Suppressor macrophage (primary cell): Measurements from ENCODE around the gene CSDE1.

ENCODE experiments used
- DNase-seq, 4 experiments: peaks; one replicate each; pipeline ENCODE4 v3.0.0-alpha.2; 2020 to 2022

Gene CSDE1

GRCh38 chr1:114701931-114702330 lies 55.9 kb downstream of the CSDE1 start:
- no peak for DNase-seq

GRCh38 chr1:114700036-114700600 lies 57.7 kb downstream of the CSDE1 start:
- DNase-seq: peak in 2 of 4 experiments; percentile 27 to 28

- no peak for DNase-seq
Measured at GRCh38 chr1:114696810-114697209, 61.0 kb downstream of the CSDE1 start.

- DNase-seq: no peak
Measured at GRCh38 chr1:114695430-114696058, 62.2 kb downstream of the CSDE1 start, which contains the start of gene AMPD1. AMPD1 (minus strand) TSS chr1:114695546; CDS start chr1:114695471, 75 bp downstream.

- no peak for DNase-seq
Measured at GRCh38 chr1:114694540-114695310, 63.1 kb downstream of the CSDE1 start.

- no peak for DNase-seq
Measured at GRCh38 chr1:114692947-114693346, 64.8 kb downstream of the CSDE1 start.

- DNase-seq: no peak
Measured at GRCh38 chr1:114691061-114691460, 66.7 kb downstream of the CSDE1 start.

- DNase-seq: peak; percentile 11 to 51 (median 18)
Measured at GRCh38 chr1:114690148-114690547, 67.6 kb downstream of the CSDE1 start.

GRCh38 chr1:114688526-114688925 lies 69.3 kb downstream of the CSDE1 start:
- DNase-seq: no peak

GRCh38 chr1:114685851-114686250 lies 71.9 kb downstream of the CSDE1 start:
- no peak for DNase-seq

GRCh38 chr1:114677691-114678090 lies 80.1 kb downstream of the CSDE1 start:
- no peak for DNase-seq

GRCh38 chr1:114676115-114676514 lies 81.7 kb downstream of the CSDE1 start:
- DNase-seq: no peak

GRCh38 chr1:114671939-114672275 lies 85.9 kb downstream of the CSDE1 start:
- no peak for DNase-seq

GRCh38 chr1:114671011-114671938 lies 86.5 kb downstream of the CSDE1 start:
- DNase-seq: peak in 2 of 4 experiments; percentile 24 to 33

GRCh38 chr1:114670083-114671010 lies 87.4 kb downstream of the CSDE1 start:
- DNase-seq: peak; percentile 92 to 96 (median 94)

- DNase-seq: no peak
Measured at GRCh38 chr1:114669562-114670082, 88.2 kb downstream of the CSDE1 start, which contains the start of gene DENND2C. DENND2C (minus strand) TSS chr1:114670049; CDS start chr1:114625984, 44,065 bp downstream.

GRCh38 chr1:114668784-114669561 lies 88.8 kb downstream of the CSDE1 start:
- DNase-seq: peak in 1 of 4 experiments; percentile 6

GRCh38 chr1:114668373-114668772 lies 89.4 kb downstream of the CSDE1 start:
- DNase-seq: no peak

- DNase-seq: no peak
Measured at GRCh38 chr1:114666954-114667353, 90.8 kb downstream of the CSDE1 start.
